ENCODE data around the gene NDUFV1.

NDUFV1 gene

DNA sequence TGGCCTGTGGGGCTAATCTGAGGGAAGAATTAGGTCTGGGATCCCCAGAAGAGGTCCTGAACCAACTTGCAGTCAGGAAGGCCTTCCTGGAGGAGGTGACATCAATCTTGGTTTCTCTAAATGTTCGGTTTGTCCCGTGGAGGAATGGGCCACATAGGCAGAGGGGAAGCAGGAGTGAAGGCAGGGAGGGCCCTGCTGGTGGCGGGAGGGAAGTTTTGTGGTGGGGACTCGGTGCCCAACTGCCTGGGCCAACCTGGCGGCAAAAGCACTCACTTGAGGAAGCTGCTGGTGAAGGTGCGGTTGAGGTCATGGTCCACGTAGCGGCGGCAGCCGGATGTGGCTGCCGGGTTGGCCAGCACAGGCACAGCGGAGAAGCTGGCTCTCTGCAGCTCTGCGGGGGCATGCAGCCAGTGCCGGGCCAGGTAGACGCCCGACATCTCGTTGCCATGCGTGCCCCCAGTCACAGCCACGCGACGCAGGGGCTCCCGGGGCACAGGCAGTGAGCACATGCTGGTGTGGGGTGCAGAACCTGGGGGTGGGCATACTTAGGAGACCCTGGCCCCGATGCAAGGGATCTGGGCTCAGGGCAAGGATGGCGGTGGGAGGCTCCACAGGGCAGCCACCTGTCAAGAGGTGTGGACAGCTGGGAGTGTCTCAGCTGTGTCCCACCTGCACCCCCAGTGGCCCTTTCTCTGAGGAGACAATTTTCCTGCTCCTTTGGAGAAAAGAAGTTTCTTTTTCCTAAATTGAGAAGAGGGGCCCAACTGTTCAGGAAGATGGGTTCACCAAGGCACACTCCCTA, 40.0 kb downstream of the NDUFV1 start:
- TF ChIP-seq TCF4 (CRISPR knock-in tag; IDR thresholded peaks at IDR 0.05; ENCODE audit: borderline replicate concordance) (no peak), PATZ1 (CRISPR knock-in tag; IDR thresholded peaks at IDR 0.05; ENCODE audit: borderline replicate concordance) (no peak), SNAI2 (CRISPR knock-in tag; IDR thresholded peaks at IDR 0.05) (no peak), ESRRG (CRISPR knock-in tag; IDR thresholded peaks at IDR 0.05) (no peak), ARNTL (CRISPR knock-in tag; IDR thresholded peaks at IDR 0.05; ENCODE audit: borderline replicate concordance, low read depth) (no peak), ZNF8 (CRISPR knock-in tag; IDR thresholded peaks at IDR 0.05) (no peak), ISL1 (CRISPR knock-in tag; IDR thresholded peaks at IDR 0.05) (no peak), ZNF565 (CRISPR knock-in tag; conservative IDR thresholded peaks at IDR 0.05; ENCODE audit: low read depth) (no peak), ZFP30 (CRISPR knock-in tag; IDR thresholded peaks at IDR 0.05) (no peak), GLIS3 (CRISPR knock-in tag; IDR thresholded peaks at IDR 0.05) (no peak), POU6F1 (CRISPR knock-in tag; IDR thresholded peaks at IDR 0.05; ENCODE audit: borderline replicate concordance, low read depth) (no peak), RARB (CRISPR knock-in tag; IDR thresholded peaks at IDR 0.05) (no peak), ZNF70 (CRISPR knock-in tag; IDR thresholded peaks at IDR 0.05) (no peak), ZC3H10 (CRISPR knock-in tag; IDR thresholded peaks at IDR 0.05) (no peak), CSDC2 (CRISPR knock-in tag; IDR thresholded peaks at IDR 0.05) (no peak), OSR1 (CRISPR knock-in tag; IDR thresholded peaks at IDR 0.05) (no peak), PPARA (CRISPR knock-in tag; IDR thresholded peaks at IDR 0.05; ENCODE audit: borderline replicate concordance) (no peak), TOX (CRISPR knock-in tag; IDR thresholded peaks at IDR 0.05; ENCODE audit: borderline replicate concordance) (no peak)
- TF ChIP-seq, protein P1, sequence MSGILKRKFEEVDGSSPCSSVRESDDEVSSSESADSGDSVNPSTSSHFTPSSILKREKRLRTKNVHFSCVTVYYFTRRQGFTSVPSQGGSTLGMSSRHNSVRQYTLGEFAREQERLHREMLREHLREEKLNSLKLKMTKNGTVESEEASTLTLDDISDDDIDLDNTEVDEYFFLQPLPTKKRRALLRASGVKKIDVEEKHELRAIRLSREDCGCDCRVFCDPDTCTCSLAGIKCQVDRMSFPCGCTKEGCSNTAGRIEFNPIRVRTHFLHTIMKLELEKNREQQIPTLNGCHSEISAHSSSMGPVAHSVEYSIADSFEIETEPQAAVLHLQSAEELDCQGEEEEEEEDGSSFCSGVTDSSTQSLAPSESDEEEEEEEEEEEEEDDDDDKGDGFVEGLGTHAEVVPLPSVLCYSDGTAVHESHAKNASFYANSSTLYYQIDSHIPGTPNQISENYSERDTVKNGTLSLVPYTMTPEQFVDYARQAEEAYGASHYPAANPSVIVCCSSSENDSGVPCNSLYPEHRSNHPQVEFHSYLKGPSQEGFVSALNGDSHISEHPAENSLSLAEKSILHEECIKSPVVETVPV (CRISPR knock-in tag; IDR thresholded peaks at IDR 0.05) = no peak
- TF ChIP-seq, protein P2, sequence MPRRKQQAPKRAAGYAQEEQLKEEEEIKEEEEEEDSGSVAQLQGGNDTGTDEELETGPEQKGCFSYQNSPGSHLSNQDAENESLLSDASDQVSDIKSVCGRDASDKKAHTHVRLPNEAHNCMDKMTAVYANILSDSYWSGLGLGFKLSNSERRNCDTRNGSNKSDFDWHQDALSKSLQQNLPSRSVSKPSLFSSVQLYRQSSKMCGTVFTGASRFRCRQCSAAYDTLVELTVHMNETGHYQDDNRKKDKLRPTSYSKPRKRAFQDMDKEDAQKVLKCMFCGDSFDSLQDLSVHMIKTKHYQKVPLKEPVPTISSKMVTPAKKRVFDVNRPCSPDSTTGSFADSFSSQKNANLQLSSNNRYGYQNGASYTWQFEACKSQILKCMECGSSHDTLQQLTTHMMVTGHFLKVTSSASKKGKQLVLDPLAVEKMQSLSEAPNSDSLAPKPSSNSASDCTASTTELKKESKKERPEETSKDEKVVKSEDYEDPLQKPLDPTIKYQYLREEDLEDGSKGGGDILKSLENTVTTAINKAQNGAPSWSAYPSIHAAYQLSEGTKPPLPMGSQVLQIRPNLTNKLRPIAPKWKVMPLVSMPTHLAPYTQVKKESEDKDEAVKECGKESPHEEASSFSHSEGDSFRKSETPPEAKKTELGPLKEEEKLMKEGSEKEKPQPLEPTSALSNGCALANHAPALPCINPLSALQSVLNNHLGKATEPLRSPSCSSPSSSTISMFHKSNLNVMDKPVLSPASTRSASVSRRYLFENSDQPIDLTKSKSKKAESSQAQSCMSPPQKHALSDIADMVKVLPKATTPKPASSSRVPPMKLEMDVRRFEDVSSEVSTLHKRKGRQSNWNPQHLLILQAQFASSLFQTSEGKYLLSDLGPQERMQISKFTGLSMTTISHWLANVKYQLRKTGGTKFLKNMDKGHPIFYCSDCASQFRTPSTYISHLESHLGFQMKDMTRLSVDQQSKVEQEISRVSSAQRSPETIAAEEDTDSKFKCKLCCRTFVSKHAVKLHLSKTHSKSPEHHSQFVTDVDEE (CRISPR knock-in tag; IDR thresholded peaks at IDR 0.05) = no peak
- no peak for ATAC-seq

GRCh38 chr11:67647471-67647870, 40.7 kb downstream of the NDUFV1 start:
- no peak for TF ChIP-seq PATZ1 (CRISPR knock-in tag; IDR thresholded peaks at IDR 0.05; ENCODE audit: borderline replicate concordance)
- no peak for TF ChIP-seq ZNF70 (CRISPR knock-in tag; IDR thresholded peaks at IDR 0.05)
- no peak for TF ChIP-seq PPARA (CRISPR knock-in tag; IDR thresholded peaks at IDR 0.05; ENCODE audit: borderline replicate concordance)
- no peak for TF ChIP-seq ISL1 (CRISPR knock-in tag; IDR thresholded peaks at IDR 0.05)
- no peak for TF ChIP-seq ZC3H10 (CRISPR knock-in tag; IDR thresholded peaks at IDR 0.05)
- ATAC-seq = no peak
